Epithelial cell of esophagus (primary cell): ENCODE measurements around the gene SLAMF9.

Experiments
- DNase-seq: peaks from one replicate; pipeline ENCODE4 v3.0.0; 2010; ENCODE audit warnings: low read depth
- H3K4me3 ChIP-seq: 2 replicates; pipeline ENCODE4 v1.5.1; 2011; ENCODE audit warnings: mild to moderate bottlenecking, low read length, control low read depth
- CTCF ChIP-seq: IDR thresholded peaks from 2 replicates; pipeline ENCODE4 v1.5.1; 2011; ENCODE audit warnings: low read depth, mild to moderate bottlenecking, low read length, control low read depth, inconsistent platforms; ENCODE audit not compliant: insufficient read depth; ENCODE audit errors: missing control alignments

SLAMF9 gene

GRCh38 chr1:159917533-159918351 is 36.3 kb downstream of the SLAMF9 start:
- peak; percentile 36 for DNase-seq
- no peak overlapping the region for H3K4me3 ChIP-seq
- TF ChIP-seq CTCF: no peak

GRCh38 chr1:159916242-159917051 is 37.6 kb downstream of the SLAMF9 start:
- peak; percentile 92 for DNase-seq
- H3K4me3 ChIP-seq: no peak overlapping the region
- peak; percentile 13 for TF ChIP-seq CTCF

GRCh38 chr1:159915571-159916241 is 38.3 kb downstream of the SLAMF9 start:
- no peak for TF ChIP-seq CTCF
- no peak overlapping the region for H3K4me3 ChIP-seq
- DNase-seq: no peak

- TF ChIP-seq CTCF: no peak
- H3K4me3 ChIP-seq: no peak overlapping the region
- peak; percentile 44 for DNase-seq
Measured at GRCh38 chr1:159914252-159915018, 39.6 kb downstream of the SLAMF9 start.

- DNase-seq: peak; percentile 61
- H3K4me3 ChIP-seq: no peak overlapping the region
- no peak for TF ChIP-seq CTCF
Measured at GRCh38 chr1:159913451-159914192, 40.4 kb downstream of the SLAMF9 start.

GRCh38 chr1:159911326-159912070 is 42.5 kb downstream of the SLAMF9 start:
- no peak overlapping the region for H3K4me3 ChIP-seq
- DNase-seq: no peak
- no peak for TF ChIP-seq CTCF
